Smooth muscle cell (in vitro differentiated cells): Measurements from ENCODE around the gene PKHD1. TPM values are rescaled to one million over a fixed set of nuclear protein-coding genes. Genes with fewer than 3 reads are reported as not detected.

Experiments
- DNase-seq: peaks from one replicate; lab custom pipeline; 2025; ENCODE audit not compliant: unreplicated experiment; lab: John Stamatoyannopoulos, UW
- H2AFZ ChIP-seq: fragments of 200-600 bp; sonication (generic); 2 replicates; pipeline ENCODE4 v1.6.0; 2016; ENCODE audit warnings: antibody characterized with exemption, low read depth, mild to moderate bottlenecking
- H3F3A ChIP-seq: fragments of 200-600 bp; sonication (generic); 2 replicates; pipeline ENCODE4 v1.6.0; 2017; ENCODE audit warnings: antibody characterized with exemption, low read depth
- H3K27ac ChIP-seq: fragments of 200-600 bp; sonication (generic); 2 replicates; pipeline ENCODE4 v1.5.1; 2016; ENCODE audit warnings: low read depth, mild to moderate bottlenecking
- H3K27me3 ChIP-seq: fragments of 200-600 bp; sonication (generic); 2 replicates; pipeline ENCODE4 v1.6.1; 2016; ENCODE audit warnings: low read depth, mild to moderate bottlenecking
- H3K36me3 ChIP-seq: fragments of 200-600 bp; sonication (generic); 2 replicates; pipeline ENCODE4 v1.5.1; 2016; ENCODE audit warnings: low read depth
- H3K4me1 ChIP-seq: fragments of 200-600 bp; sonication (generic); 2 replicates; pipeline ENCODE4 v1.5.1; 2016; ENCODE audit warnings: low read depth
- H3K4me2 ChIP-seq: fragments of 200-600 bp; sonication (generic); 2 replicates; pipeline ENCODE4 v1.6.0; 2016; ENCODE audit warnings: mild to moderate bottlenecking
- H3K4me3 ChIP-seq: fragments of 200-600 bp; sonication (generic); 2 replicates; pipeline ENCODE4 v1.5.1; 2016; ENCODE audit warnings: mild to moderate bottlenecking
- H3K79me2 ChIP-seq: fragments of 200-600 bp; sonication (generic); 2 replicates; pipeline ENCODE4 v1.6.0; 2016; ENCODE audit warnings: low read depth, mild to moderate bottlenecking
- H3K9ac ChIP-seq: fragments of 200-600 bp; sonication (generic); 2 replicates; pipeline ENCODE4 v1.6.0; 2016; ENCODE audit warnings: low read depth
- H3K9me3 ChIP-seq: fragments of 200-600 bp; sonication (generic); replicated peaks from 2 replicates; pipeline ENCODE4 v1.5.1; 2016; ENCODE audit warnings: low read depth
- H4K20me1 ChIP-seq: fragments of 200-600 bp; sonication (generic); 2 replicates; pipeline ENCODE4 v1.6.0; 2016; ENCODE audit warnings: low read depth
- WGBS: methylation state at CpG from one replicate; pipeline ENCODE4 v1.1.7; 2016; ENCODE audit warnings: low lambda C conversion rate; 5-methylcytosine and 5-hydroxymethylcytosine counted together
- polyA plus RNA-seq: library from polyadenylated mRNA; unstranded; fragments of >200 nt; fragmentation: Nextera tagmentation; extraction: Ambion mirVana; gene quantifications from 2 replicates; pipeline ENCODE4 v1.2.1, GENCODE V29; 2016
- total RNA-seq: library from RNA; depleted of rRNA; stranded (reverse); fragments of >200 nt; gene quantifications from 2 replicates; pipeline ENCODE4 v1.2.3, GENCODE V29; 2014
- TF ChIP-seq, protein P1 (sequence below): fragments of 200-600 bp; sonication (generic); IDR thresholded peaks from 2 replicates; pipeline ENCODE4 v1.5.1; 2017; ENCODE audit warnings: borderline replicate concordance, mild to moderate bottlenecking, antibody characterized with exemption; ENCODE audit not compliant: insufficient read depth, poor library complexity, severe bottlenecking

The PKHD1 gene
- total and polyA plus RNA-seq, 2 experiments from 2014 or later = not detected

DNA sequence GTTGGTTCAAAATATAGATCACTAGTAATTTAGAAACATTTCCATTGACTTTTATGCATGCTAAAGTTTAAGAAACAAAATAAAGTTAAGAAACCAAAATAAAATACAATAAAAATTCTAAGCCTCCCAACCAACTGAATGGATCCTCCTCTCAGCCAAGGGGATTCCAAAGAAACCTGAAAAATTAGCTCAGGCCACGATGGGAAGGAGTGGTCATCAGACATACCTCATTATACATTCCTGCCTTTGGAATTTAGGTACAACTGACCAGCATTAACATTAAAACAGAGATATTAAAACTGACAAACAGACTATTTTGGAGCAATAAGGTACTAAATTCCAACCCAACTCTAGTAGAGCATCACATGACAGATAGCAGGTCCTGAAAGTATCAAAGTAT is 275.2 kb downstream of the PKHD1 start:
- 73% methylated on average over 1 of the region's 1 CpG for WGBS
- Histone ChIP-seq H3K36me3 (no peaks in the 10 kb centered on the region), H3K27me3 (no peaks in the 10 kb centered on the region), H3K79me2 (no peaks in the 10 kb centered on the region), H3K27ac (no peak overlapping the region), H3K4me1 (no peaks in the 10 kb centered on the region), H3F3A (no peaks in the 10 kb centered on the region), H3K4me3 (no peak overlapping the region), H4K20me1 (no peaks in the 10 kb centered on the region), H3K9me3 (peaks cover 3% of the 10 kb centered on the region), H2AFZ (no peak overlapping the region), H3K4me2 (no peak overlapping the region), H3K9ac (no peak overlapping the region)
- TF ChIP-seq, protein P1, sequence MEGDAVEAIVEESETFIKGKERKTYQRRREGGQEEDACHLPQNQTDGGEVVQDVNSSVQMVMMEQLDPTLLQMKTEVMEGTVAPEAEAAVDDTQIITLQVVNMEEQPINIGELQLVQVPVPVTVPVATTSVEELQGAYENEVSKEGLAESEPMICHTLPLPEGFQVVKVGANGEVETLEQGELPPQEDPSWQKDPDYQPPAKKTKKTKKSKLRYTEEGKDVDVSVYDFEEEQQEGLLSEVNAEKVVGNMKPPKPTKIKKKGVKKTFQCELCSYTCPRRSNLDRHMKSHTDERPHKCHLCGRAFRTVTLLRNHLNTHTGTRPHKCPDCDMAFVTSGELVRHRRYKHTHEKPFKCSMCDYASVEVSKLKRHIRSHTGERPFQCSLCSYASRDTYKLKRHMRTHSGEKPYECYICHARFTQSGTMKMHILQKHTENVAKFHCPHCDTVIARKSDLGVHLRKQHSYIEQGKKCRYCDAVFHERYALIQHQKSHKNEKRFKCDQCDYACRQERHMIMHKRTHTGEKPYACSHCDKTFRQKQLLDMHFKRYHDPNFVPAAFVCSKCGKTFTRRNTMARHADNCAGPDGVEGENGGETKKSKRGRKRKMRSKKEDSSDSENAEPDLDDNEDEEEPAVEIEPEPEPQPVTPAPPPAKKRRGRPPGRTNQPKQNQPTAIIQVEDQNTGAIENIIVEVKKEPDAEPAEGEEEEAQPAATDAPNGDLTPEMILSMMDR = no peak
- no peak for DNase-seq

DNA sequence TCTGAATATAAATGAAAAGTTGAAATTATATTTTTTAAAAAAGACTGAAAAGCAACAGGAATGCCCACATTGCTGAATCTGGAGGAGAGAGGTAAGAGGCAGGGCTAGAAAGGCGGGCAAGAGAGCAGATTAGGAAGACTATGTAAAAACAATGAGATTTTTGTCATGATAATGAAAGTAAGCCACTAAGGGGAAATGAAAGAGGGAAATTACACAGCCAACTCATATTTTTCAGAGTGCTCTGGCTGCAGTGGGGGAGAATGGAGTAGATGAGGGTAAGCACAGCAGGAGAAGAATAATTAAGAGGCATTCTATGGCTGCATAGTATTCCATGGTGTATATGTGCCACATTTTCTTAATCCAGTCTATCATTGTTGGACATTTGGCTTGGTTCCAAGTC is 281.9 kb downstream of the PKHD1 start:
- H3K4me1 ChIP-seq = no peaks in the 10 kb centered on the region
- no peak overlapping the region for H2AFZ ChIP-seq
- H3F3A ChIP-seq = no peaks in the 10 kb centered on the region
- H3K9ac ChIP-seq = no peak overlapping the region
- DNase-seq = no peak
- H3K4me3 ChIP-seq = no peak overlapping the region
- no peak overlapping the region for H3K4me2 ChIP-seq
- TF ChIP-seq, protein P1 = no peak
- H3K79me2 ChIP-seq = no peaks in the 10 kb centered on the region
- no peak overlapping the region for H3K27ac ChIP-seq
- 93% methylated on average over 1 of the region's 1 CpG for WGBS
- H3K27me3 ChIP-seq = no peaks in the 10 kb centered on the region
- no peaks in the 10 kb centered on the region for H4K20me1 ChIP-seq
- H3K9me3 ChIP-seq = no peaks in the 10 kb centered on the region
- no peaks in the 10 kb centered on the region for H3K36me3 ChIP-seq

DNA sequence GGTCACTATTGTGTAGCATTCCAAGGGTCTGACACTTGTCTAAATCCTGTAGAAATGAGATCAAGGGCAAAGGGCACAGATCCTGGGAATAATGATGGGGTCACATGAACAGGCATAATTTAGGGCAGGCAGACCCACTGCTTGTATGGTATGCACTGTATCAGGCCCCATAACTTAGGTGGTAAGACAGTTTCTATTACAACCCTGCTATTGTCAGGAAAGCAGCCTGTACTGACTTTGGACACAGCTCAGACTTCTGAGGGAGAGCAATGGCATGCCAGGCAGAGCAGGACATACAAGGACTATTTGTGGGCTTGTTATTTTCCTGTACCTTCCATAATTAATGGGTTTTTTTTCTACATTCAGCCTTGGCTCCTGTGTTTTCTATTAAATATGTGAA is 286.8 kb downstream of the PKHD1 start:
- Histone ChIP-seq H2AFZ (no peak overlapping the region), H3F3A (no peaks in the 10 kb centered on the region), H3K9me3 (no peaks in the 10 kb centered on the region), H3K27me3 (no peaks in the 10 kb centered on the region), H3K4me1 (no peaks in the 10 kb centered on the region), H3K79me2 (no peaks in the 10 kb centered on the region), H3K9ac (no peak overlapping the region), H3K36me3 (no peaks in the 10 kb centered on the region), H3K27ac (no peak overlapping the region), H3K4me2 (no peak overlapping the region), H3K4me3 (no peak overlapping the region), H4K20me1 (no peaks in the 10 kb centered on the region)
- TF ChIP-seq, protein P1 = no peak
- no peak for DNase-seq

DNA sequence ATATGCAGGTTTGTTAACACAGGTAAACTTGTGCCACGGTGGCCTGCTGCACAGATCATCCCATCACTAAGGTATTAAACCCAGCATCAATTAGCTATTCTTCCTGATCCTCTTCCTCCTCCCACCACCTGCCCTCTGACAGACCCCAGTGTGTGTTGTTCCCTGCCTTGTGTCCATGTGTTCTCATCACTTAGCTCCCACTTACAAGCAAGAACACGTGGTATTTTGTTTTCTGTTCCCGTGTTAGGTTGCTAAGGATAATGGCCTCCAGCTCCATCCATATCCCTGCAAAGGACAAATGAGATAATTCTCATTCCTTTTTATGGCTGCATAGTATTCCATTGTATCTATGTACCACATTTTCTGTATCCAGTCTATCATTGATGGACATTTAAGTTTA is 294.0 kb downstream of the PKHD1 start:
- no peak overlapping the region for H3K4me2 ChIP-seq
- no peak for DNase-seq
- H3K27ac ChIP-seq = no peak overlapping the region
- TF ChIP-seq, protein P1 = no peak
- no peaks in the 10 kb centered on the region for H3K4me1 ChIP-seq
- H3K36me3 ChIP-seq = no peaks in the 10 kb centered on the region
- H3K27me3 ChIP-seq = no peaks in the 10 kb centered on the region
- no peak overlapping the region for H3K4me3 ChIP-seq
- H3K79me2 ChIP-seq = no peaks in the 10 kb centered on the region
- no peaks in the 10 kb centered on the region for H4K20me1 ChIP-seq
- no peaks in the 10 kb centered on the region for H3F3A ChIP-seq
- WGBS = 93% methylated on average over 3 of the region's 3 CpGs
- no peak overlapping the region for H3K9ac ChIP-seq
- H3K9me3 ChIP-seq = no peaks in the 10 kb centered on the region
- no peak overlapping the region for H2AFZ ChIP-seq
